Prostate gland (tissue), 2 donors: Measurements from ENCODE around the gene SLC17A6.

Experiments
- POLR2A ChIP-seq: fragments of 450-650 bp; IDR thresholded peaks from one replicate; pipeline ENCODE4 v1.6.1; 2016; ENCODE audit warnings: antibody characterized with exemption, mild to moderate bottlenecking
- TF ChIP-seq, protein P1 (sequence below), 4 experiments: fragments of 200-600 bp in 2 of 4; fragments of 450-650 bp in 2 of 4; sonication (generic) in 2 of 4; IDR thresholded peaks; 1 replicate in 3 of 4; 2 replicates in 1 of 4; pipeline ENCODE4 v1.5.1; 2016 to 2019; ENCODE audit warnings: antibody characterized with exemption in 4 of 4, mild to moderate bottlenecking in 2 of 4, moderate library complexity in 2 of 4

DNA sequence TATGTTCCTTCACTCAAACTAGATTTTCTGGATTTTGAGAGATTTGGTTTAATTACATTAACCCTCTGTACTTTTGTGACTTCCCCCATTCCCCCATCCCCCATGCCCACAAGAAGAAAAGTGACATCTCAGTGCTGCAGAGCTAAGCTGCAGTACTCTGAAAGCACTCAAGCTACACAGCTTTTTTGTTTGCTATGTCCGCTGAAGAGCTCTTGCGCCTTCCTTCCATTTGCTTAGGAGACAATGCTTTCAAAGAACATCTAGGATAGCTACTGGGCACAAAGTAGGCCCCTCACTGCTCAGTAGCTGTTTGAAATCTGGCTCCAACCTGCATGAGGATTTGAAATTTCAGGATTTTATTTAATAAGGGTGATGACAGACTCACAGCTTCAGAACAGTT lies 69.7 kb downstream of the SLC17A6 start:
- TF ChIP-seq POLR2A: no peak
- TF ChIP-seq, protein P1, sequence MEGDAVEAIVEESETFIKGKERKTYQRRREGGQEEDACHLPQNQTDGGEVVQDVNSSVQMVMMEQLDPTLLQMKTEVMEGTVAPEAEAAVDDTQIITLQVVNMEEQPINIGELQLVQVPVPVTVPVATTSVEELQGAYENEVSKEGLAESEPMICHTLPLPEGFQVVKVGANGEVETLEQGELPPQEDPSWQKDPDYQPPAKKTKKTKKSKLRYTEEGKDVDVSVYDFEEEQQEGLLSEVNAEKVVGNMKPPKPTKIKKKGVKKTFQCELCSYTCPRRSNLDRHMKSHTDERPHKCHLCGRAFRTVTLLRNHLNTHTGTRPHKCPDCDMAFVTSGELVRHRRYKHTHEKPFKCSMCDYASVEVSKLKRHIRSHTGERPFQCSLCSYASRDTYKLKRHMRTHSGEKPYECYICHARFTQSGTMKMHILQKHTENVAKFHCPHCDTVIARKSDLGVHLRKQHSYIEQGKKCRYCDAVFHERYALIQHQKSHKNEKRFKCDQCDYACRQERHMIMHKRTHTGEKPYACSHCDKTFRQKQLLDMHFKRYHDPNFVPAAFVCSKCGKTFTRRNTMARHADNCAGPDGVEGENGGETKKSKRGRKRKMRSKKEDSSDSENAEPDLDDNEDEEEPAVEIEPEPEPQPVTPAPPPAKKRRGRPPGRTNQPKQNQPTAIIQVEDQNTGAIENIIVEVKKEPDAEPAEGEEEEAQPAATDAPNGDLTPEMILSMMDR (IDR thresholded peaks at IDR 0.05): no peak
